ENCODE measurements around the gene HTR3D. TPM values are rescaled to one million over a fixed set of nuclear protein-coding genes. Genes with fewer than 3 reads are reported as not detected.
"Not testable (repeated sequence)": the region's sequence is repeated elsewhere in the genome, so short reads cannot be mapped to it uniquely, and the experiment has no call there.

HTR3D gene
- total RNA-seq, 4 donors from 2014 or later, result not detected

- TF ChIP-seq CTCF (IDR thresholded peaks at IDR 0.05), result no peak
- no peak for TF ChIP-seq EP300 (IDR thresholded peaks at IDR 0.05)
- TF ChIP-seq POLR2A (IDR thresholded peaks at IDR 0.05), result no peak
- TF ChIP-seq POLR2AphosphoS5 (IDR thresholded peaks at IDR 0.05), result no peak
These were observed 13.7 kb upstream of the HTR3D start, which contains the start of gene ABCC5 for GRCh38 chr3:184017672-184018423. Gene ABCC5, minus strand, starts transcription at chr3:184017884. Its CDS starts 3,492 bp downstream, at chr3:184014392.

GRCh38 chr3:184018424-184018973 lies 13.0 kb upstream of the HTR3D start:
- no peak for DNase-seq (ENCODE audit: low spot score in 2 of 2)

More at GRCh38 chr3:184017672-184018423, 13.7 kb upstream of the HTR3D start, which contains the start of gene ABCC5:
- Histone ChIP-seq H3K27me3 (no peaks in the 10 kb centered on the region), H3K4me3 (peak within 1 kb of the TSS; percentile 93), H3K4me1 (peaks cover 18% of the 10 kb centered on the region), H3K27ac (no peak within 1 kb of the TSS), H3K36me3 (peaks cover 6% of the 10 kb centered on the region), H3K9me3 (no peaks in the 10 kb centered on the region)
- DNase-seq (ENCODE audit: low spot score in 2 of 2), result peak; percentile 92 to 93
- WGBS, result 3% methylated on average over 21 of the region's 55 CpGs

DNA sequence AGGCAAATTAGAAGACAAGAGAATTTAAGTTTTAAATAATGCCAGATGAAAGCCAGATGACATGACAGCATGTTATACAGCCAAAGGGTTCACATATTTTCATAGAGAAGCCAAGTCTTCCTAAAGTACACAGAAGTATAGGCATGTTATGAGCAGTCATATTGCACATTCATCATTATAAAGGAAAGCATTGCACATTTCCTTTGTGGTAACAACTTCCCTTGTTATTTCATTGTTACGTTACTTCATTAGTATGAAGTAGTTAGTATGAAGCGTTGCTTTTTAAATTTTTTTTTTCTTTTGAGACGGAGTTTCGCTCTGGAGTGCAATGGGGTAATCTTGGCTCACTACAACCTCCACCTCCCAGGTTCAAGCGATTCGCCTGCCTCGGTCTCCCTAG lies 9.2 kb upstream of the HTR3D start:
- Histone ChIP-seq H3K4me1 (peaks cover 6% of the 10 kb centered on the region), H3K27me3 (no peaks in the 10 kb centered on the region), H3K4me3 (no peak overlapping the region), H3K9me3 (no peaks in the 10 kb centered on the region), H3K36me3 (no peaks in the 10 kb centered on the region), H3K27ac (no peak overlapping the region)
- DNase-seq (ENCODE audit: low spot score in 2 of 2), result no peak
- TF ChIP-seq EP300 (IDR thresholded peaks at IDR 0.05) (no peak), POLR2AphosphoS5 (IDR thresholded peaks at IDR 0.05) (no peak)
- WGBS, result 51% methylated on average over 7 of the region's 7 CpGs

More at GRCh38 chr3:184018424-184018973, 13.0 kb upstream of the HTR3D start:
- H3K4me3 ChIP-seq, result peak overlapping the region; percentile 93
- no peaks in the 10 kb centered on the region for H3K27me3 ChIP-seq
- peaks cover 18% of the 10 kb centered on the region for H3K4me1 ChIP-seq
- H3K9me3 ChIP-seq, result no peaks in the 10 kb centered on the region
- TF ChIP-seq POLR2A (IDR thresholded peaks at IDR 0.05) (no peak), CTCF (IDR thresholded peaks at IDR 0.05) (no peak), EP300 (IDR thresholded peaks at IDR 0.05) (no peak), POLR2AphosphoS5 (IDR thresholded peaks at IDR 0.05) (no peak)
- H3K36me3 ChIP-seq, result peaks cover 6% of the 10 kb centered on the region
- no peak overlapping the region for H3K27ac ChIP-seq
- WGBS, result 90% methylated on average over 21 of the region's 21 CpGs

DNA sequence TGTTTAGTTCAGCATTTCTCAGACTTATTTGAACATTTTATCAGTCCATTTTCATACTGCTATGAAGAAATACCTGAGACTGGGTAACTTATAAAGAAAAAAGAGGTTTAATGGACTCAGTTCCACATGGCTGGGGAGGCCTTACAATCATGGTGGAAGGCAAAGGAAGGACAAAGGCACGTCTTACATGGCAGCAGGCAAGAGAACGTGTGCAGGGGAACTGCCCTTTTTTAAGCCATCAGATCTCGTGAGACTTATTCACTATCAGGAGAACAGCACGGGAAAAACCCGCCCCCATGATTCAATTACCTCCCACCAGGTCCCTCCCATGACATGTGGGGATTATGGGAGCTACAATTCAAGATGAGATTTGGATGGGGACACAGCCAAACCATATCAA lies 6.3 kb upstream of the HTR3D start:
- WGBS, result 79% methylated on average over 5 of the region's 5 CpGs

GRCh38 chr3:184028275-184028890 lies 3.2 kb upstream of the HTR3D start:
- not testable (repeated sequence) for H3K9me3 ChIP-seq; H3K4me3 ChIP-seq; H3K4me1 ChIP-seq; H3K27me3 ChIP-seq; H3K27ac ChIP-seq; DNase-seq (ENCODE audit: low spot score in 2 of 2); H3K36me3 ChIP-seq
- WGBS, result 73% methylated on average over 1 of the region's 1 CpG

More for the DNA sequence above, 6.3 kb upstream of the HTR3D start:
- H3K27me3 ChIP-seq, H3K4me3 ChIP-seq, H3K36me3 ChIP-seq, H3K9me3 ChIP-seq, H3K4me1 ChIP-seq, H3K27ac ChIP-seq: not testable (repeated sequence)
- peak in 1 of 2 donors; percentile 32 for DNase-seq (ENCODE audit: low spot score in 2 of 2)

DNA sequence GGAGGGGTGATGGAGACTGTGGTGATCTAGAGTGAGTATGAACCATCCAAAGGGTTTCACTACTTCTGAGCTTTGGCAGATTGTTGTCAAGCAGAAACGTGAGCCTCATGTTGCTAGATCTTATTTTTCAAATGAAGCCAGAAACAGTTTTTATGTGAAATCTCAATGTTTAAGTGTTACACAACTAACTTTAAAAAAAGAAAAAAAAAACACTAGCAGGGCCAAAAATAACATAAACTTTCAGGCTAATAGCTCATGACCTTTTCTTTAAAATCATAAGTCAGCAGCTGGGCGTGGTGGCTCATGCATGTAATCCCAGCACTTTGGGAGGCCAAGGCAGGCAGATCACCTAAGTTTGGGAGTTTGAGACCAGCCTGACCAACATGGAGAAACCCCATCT lies 2.1 kb upstream of the HTR3D start:
- Histone ChIP-seq H3K27ac (no peak overlapping the region), H3K9me3 (no peaks in the 10 kb centered on the region), H3K27me3 (no peaks in the 10 kb centered on the region), H3K4me1 (no peaks in the 10 kb centered on the region), H3K4me3 (no peak overlapping the region), H3K36me3 (no peaks in the 10 kb centered on the region)
- TF ChIP-seq POLR2AphosphoS5 (IDR thresholded peaks at IDR 0.05) (no peak), CTCF (IDR thresholded peaks at IDR 0.05) (no peak), EP300 (IDR thresholded peaks at IDR 0.05) (no peak), POLR2A (IDR thresholded peaks at IDR 0.05) (no peak)
- DNase-seq (ENCODE audit: low spot score in 2 of 2), result peak in 1 of 2 donors; percentile 69
- 71% methylated on average over 2 of the region's 2 CpGs for WGBS

Measured in suprapubic skin (tissue), 4 donors.